ENCODE results near the gene ENOSF1. TPM values are rescaled to one million over a fixed set of nuclear protein-coding genes. Genes with fewer than 3 reads are reported as not detected.

ENOSF1 gene
- total RNA-seq, 2 experiments from 2014 or later: 37.8 to 40.1 TPM

DNA sequence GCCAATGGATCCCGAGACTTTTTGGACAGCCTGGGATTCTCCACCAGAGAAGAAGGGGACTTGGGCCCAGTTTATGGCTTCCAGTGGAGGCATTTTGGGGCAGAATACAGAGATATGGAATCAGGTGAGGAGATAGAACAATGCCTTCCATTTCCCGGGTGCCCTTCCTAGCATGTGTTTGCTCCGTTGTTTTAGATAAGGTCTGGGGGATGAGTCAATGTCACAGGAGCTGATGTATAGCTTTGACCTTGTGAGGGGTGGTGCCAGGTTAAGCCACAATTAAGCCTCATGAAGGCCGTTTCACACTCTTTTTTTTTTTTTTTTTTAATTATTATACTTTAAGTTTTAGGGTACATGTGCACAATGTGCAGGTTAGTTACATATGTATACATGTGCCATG lies 50.2 kb downstream of the ENOSF1 start:
- H3K4me1 Mint-ChIP-seq (ENCODE audit: low read depth): peaks cover 11% of the 10 kb centered on the region
- peaks cover 21% of the 10 kb centered on the region for H3K27me3 Mint-ChIP-seq
- peaks cover 2% of the 10 kb centered on the region for H3K9me3 Mint-ChIP-seq
- ATAC-seq (ENCODE audit: poor library complexity) (no peak), DNase-seq (no peak)
- ChIA-PET CTCF (no interaction called here), POLR2A (no interaction called here)
- H3K36me3 Mint-ChIP-seq (ENCODE audit: low read depth): no peaks in the 10 kb centered on the region
- H3K27ac Mint-ChIP-seq: no peak overlapping the region
- H3K27me3 ChIP-seq (ENCODE audit: control insufficient read depth in 1 of 2, insufficient read depth in 2 of 2, low read length in 2 of 2): peaks cover 2 to 3% of the 10 kb centered on the region in 2 experiments
- no peak for TF ChIP-seq CTCF (IDR thresholded peaks at IDR 0.05)
- H3K4me1 ChIP-seq (ENCODE audit: insufficient read depth, low read length): peaks cover 17% of the 10 kb centered on the region
- intact Hi-C loops (cut with DNase I, micrococcal nuclease): no loop called here
- peaks cover 0 to 17% of the 10 kb centered on the region in 2 experiments for H3K9me3 ChIP-seq (ENCODE audit: control insufficient read depth in 1 of 2, insufficient read depth in 1 of 2, low read length in 2 of 2)
- no peak overlapping the region for H3K4me3 Mint-ChIP-seq
- H3K36me3 ChIP-seq (ENCODE audit: insufficient read depth, low read length): no peaks in the 10 kb centered on the region
- no peak overlapping the region for H3K4me3 ChIP-seq (ENCODE audit: low read length)
- no peak overlapping the region for H3K27ac ChIP-seq (ENCODE audit: low read depth in 1 of 2, low read length in 2 of 2)

- H3K27ac Mint-ChIP-seq: no peak overlapping the region
- no peak overlapping the region for H3K4me3 ChIP-seq (ENCODE audit: low read length)
- peaks cover 0 to 14% of the 10 kb centered on the region in 2 experiments for H3K9me3 ChIP-seq (ENCODE audit: control insufficient read depth in 1 of 2, insufficient read depth in 1 of 2, low read length in 2 of 2)
- ATAC-seq (ENCODE audit: poor library complexity) (no peak), DNase-seq (no peak)
- TF ChIP-seq CTCF (IDR thresholded peaks at IDR 0.05): no peak
- peak overlapping the region; percentile 87 for H3K4me3 Mint-ChIP-seq
- H3K27me3 ChIP-seq (ENCODE audit: control insufficient read depth in 1 of 2, insufficient read depth in 2 of 2, low read length in 2 of 2): peaks cover 3 to 13% of the 10 kb centered on the region in 2 experiments
- ChIA-PET CTCF (no interaction called here), POLR2A (no interaction called here)
- intact Hi-C loops (cut with DNase I, micrococcal nuclease): no loop called here
- peaks cover 22% of the 10 kb centered on the region for H3K4me1 ChIP-seq (ENCODE audit: insufficient read depth, low read length)
- no peaks in the 10 kb centered on the region for H3K36me3 ChIP-seq (ENCODE audit: insufficient read depth, low read length)
- H3K27me3 Mint-ChIP-seq: peaks cover 39% of the 10 kb centered on the region
- H3K9me3 Mint-ChIP-seq: peaks cover 2% of the 10 kb centered on the region
- peaks cover 11% of the 10 kb centered on the region for H3K4me1 Mint-ChIP-seq (ENCODE audit: low read depth)
- no peaks in the 10 kb centered on the region for H3K36me3 Mint-ChIP-seq (ENCODE audit: low read depth)
- no peak overlapping the region for H3K27ac ChIP-seq (ENCODE audit: low read depth in 1 of 2, low read length in 2 of 2)
Observed at GRCh38 chr18:659597-659996, 52.8 kb downstream of the ENOSF1 start.

DNA sequence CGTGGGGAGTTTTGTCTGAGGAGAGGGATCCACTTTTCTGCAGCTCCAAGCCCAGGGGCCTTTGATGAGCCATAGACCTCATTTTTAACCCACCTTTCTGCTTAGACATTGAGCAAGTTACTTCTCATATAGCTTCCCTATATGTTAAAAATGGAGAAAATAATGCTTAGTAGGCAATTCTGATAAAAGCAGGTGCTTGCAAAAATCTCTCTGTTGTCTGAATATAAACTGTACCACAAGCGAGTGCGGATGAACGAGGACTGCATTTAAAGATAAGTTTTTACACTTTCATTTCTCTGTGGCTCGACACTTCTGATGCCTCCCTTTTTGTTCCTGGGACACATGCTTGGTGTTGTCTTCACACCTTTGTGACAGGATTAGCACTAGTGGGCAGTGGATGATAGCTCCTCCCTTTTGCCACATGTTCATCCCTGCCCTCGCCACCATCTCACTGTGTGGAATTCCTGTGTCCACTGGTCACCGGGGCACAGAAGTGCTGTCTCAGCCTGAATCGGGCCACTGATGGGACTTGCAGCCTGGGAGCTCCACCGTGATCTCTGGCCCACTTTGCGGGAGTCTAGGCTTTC lies 53.4 kb downstream of the ENOSF1 start:
- H3K27ac Mint-ChIP-seq: no peak overlapping the region
- peaks cover 3 to 13% of the 10 kb centered on the region in 2 experiments for H3K27me3 ChIP-seq (ENCODE audit: control insufficient read depth in 1 of 2, insufficient read depth in 2 of 2, low read length in 2 of 2)
- H3K4me3 Mint-ChIP-seq: peak overlapping the region; percentile 87
- peaks cover 11% of the 10 kb centered on the region for H3K4me1 Mint-ChIP-seq (ENCODE audit: low read depth)
- no peak overlapping the region for H3K27ac ChIP-seq (ENCODE audit: low read depth in 1 of 2, low read length in 2 of 2)
- peaks cover 2% of the 10 kb centered on the region for H3K9me3 Mint-ChIP-seq
- intact Hi-C loops (cut with DNase I, micrococcal nuclease): no loop called here
- H3K27me3 Mint-ChIP-seq: peaks cover 45% of the 10 kb centered on the region
- H3K4me1 ChIP-seq (ENCODE audit: insufficient read depth, low read length): peaks cover 22% of the 10 kb centered on the region
- no peaks in the 10 kb centered on the region for H3K36me3 ChIP-seq (ENCODE audit: insufficient read depth, low read length)
- TF ChIP-seq CTCF (IDR thresholded peaks at IDR 0.05): no peak
- H3K4me3 ChIP-seq (ENCODE audit: low read length): peak overlapping the region; percentile 62
- CTCF ChIA-PET: no interaction called here
- POLR2A ChIA-PET: interaction anchor here (1.2 to 1.5 kb wide), 2 partner anchors 23 to 54 kb away, joined by 3 read pairs; partner anchors contain the start of gene ENOSF1
- ATAC-seq (ENCODE audit: poor library complexity) (no peak), DNase-seq (no peak)
- peaks cover 0 to 14% of the 10 kb centered on the region in 2 experiments for H3K9me3 ChIP-seq (ENCODE audit: control insufficient read depth in 1 of 2, insufficient read depth in 1 of 2, low read length in 2 of 2)
- no peaks in the 10 kb centered on the region for H3K36me3 Mint-ChIP-seq (ENCODE audit: low read depth)
